GM21360 (cell line): ENCODE data around the gene HMGB4.

Experiments
- ATAC-seq: cut with Tn5 transposase; IDR thresholded peaks from one replicate; pipeline ENCODE4 v1.9.1; 2021; ENCODE audit warnings: mild to moderate bottlenecking, moderate library complexity; ENCODE audit not compliant: unreplicated experiment

HMGB4 gene

GRCh38 chr1:33846861-33847260, 17.0 kb upstream of the HMGB4 start:
- ATAC-seq: no peak

- ATAC-seq: no peak
Observed at GRCh38 chr1:33848205-33848937, 15.5 kb upstream of the HMGB4 start.

GRCh38 chr1:33849211-33849610, 14.7 kb upstream of the HMGB4 start:
- no peak for ATAC-seq

GRCh38 chr1:33850481-33850880, 13.4 kb upstream of the HMGB4 start:
- ATAC-seq: no peak

- ATAC-seq: no peak
Observed at GRCh38 chr1:33852711-33853110, 11.2 kb upstream of the HMGB4 start.

- no peak for ATAC-seq
Observed at GRCh38 chr1:33853431-33853830, 10.4 kb upstream of the HMGB4 start.

GRCh38 chr1:33854091-33854490, 9.8 kb upstream of the HMGB4 start:
- ATAC-seq: no peak

- no peak for ATAC-seq
Observed at GRCh38 chr1:33860671-33861070, 3.2 kb upstream of the HMGB4 start.

GRCh38 chr1:33864460-33865389, 846 bp downstream of the HMGB4 start:
- ATAC-seq: no peak

GRCh38 chr1:33866281-33866680, 2.4 kb downstream of the HMGB4 start:
- no peak for ATAC-seq

GRCh38 chr1:33867684-33868083, 3.8 kb downstream of the HMGB4 start:
- ATAC-seq: no peak

GRCh38 chr1:33872275-33872674, 8.4 kb downstream of the HMGB4 start:
- no peak for ATAC-seq

GRCh38 chr1:33872683-33873082, 8.8 kb downstream of the HMGB4 start:
- ATAC-seq: no peak

- ATAC-seq: no peak
Observed at GRCh38 chr1:33874636-33875035, 10.8 kb downstream of the HMGB4 start.

- ATAC-seq: no peak
Observed at GRCh38 chr1:33875862-33876261, 12.0 kb downstream of the HMGB4 start.

GRCh38 chr1:33876970-33877650, 13.2 kb downstream of the HMGB4 start:
- no peak for ATAC-seq

- ATAC-seq: no peak
Observed at GRCh38 chr1:33878392-33878791, 14.5 kb downstream of the HMGB4 start.

GRCh38 chr1:33880305-33880704, 16.4 kb downstream of the HMGB4 start:
- ATAC-seq: no peak

GRCh38 chr1:33886496-33886895, 22.6 kb downstream of the HMGB4 start:
- ATAC-seq: no peak

- no peak for ATAC-seq
Observed at GRCh38 chr1:33893147-33893830, 29.4 kb downstream of the HMGB4 start.

GRCh38 chr1:33895396-33895795, 31.5 kb downstream of the HMGB4 start:
- no peak for ATAC-seq
